ENCODE data around the gene SPAAR. TPM values are rescaled to one million over a fixed set of nuclear protein-coding genes. Genes with fewer than 3 reads are reported as not detected.

Gene SPAAR
- total RNA-seq, 1 experiment from 2014 or later = 0.72 TPM

GRCh38 chr9:35938474-35939356 lies 29.4 kb downstream of the SPAAR start:
- DNase-seq (ENCODE audit: unreplicated experiment) = no peak
- POLR2A ChIA-PET = interaction anchor here (0.7 to 2.1 kb wide), 2 partner anchors 32 to 590 kb away, joined by 3 to 9 read pairs; partner anchors contain the start of gene HRCT1
- no peaks in the 10 kb centered on the region for H3K27me3 Mint-ChIP-seq (ENCODE audit: insufficient read depth, unreplicated experiment)
- peaks cover 16% of the 10 kb centered on the region for H3K4me1 Mint-ChIP-seq (ENCODE audit: insufficient read depth, unreplicated experiment)
- H3K36me3 Mint-ChIP-seq (ENCODE audit: insufficient read depth, unreplicated experiment) = peaks cover 5% of the 10 kb centered on the region
- intact Hi-C loops (cut with micrococcal nuclease) = no loop called here
- H3K27ac Mint-ChIP-seq (ENCODE audit: low read depth, unreplicated experiment) = no peak overlapping the region
- no TSS peak for BruUV-seq (replicated peaks)
- peaks cover 8% of the 10 kb centered on the region for H3K9me3 Mint-ChIP-seq (ENCODE audit: unreplicated experiment)
- CTCF ChIA-PET = interaction anchor here (2.3 kb wide), 1 partner anchor 16 kb away, joined by 9 read pairs; no protein-coding TSS in a partner anchor
- H3K4me3 Mint-ChIP-seq (ENCODE audit: unreplicated experiment) = no peak overlapping the region
- TF ChIP-seq CTCF (IDR thresholded peaks at IDR 0.05; ENCODE audit: unreplicated experiment) = no peak

DNA sequence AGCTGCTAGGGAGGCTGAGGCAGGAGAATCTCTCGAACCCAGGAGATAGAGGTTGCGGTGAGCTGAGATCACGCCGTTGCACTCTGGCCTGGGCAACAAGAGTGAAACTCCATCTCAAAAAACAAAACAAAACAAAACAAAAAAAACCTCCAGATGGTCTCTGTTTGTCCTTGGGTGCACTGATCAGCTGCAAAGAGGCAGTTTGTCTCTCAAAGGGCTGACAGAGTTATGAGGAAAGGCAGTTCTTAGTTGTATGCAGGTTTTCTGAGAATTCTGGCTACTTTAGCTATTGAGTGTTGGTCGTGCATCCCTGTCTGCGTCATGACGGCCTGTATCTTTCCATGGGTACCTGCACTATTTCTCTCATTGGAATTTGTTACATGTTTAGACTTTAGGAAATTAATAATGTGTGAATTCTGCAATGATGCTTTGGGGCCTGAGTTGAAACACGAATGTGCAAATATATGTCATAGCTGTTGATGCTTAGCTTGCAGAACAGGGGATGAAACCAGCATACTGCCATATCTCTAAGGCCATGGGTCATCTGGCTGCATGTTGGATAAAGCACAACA lies 30.5 kb downstream of the SPAAR start:
- POLR2A ChIA-PET = interaction anchor here (0.7 to 2.1 kb wide), 2 partner anchors 33 to 589 kb away, joined by 3 to 9 read pairs; partner anchors contain the start of gene HRCT1
- H3K4me1 Mint-ChIP-seq (ENCODE audit: insufficient read depth, unreplicated experiment) = peaks cover 13% of the 10 kb centered on the region
- no peak for DNase-seq (ENCODE audit: unreplicated experiment)
- CTCF ChIA-PET = interaction anchor here (0.7 to 2.3 kb wide), 3 partner anchors 10 to 36 kb away, joined by 3 to 9 read pairs (median 5); no protein-coding TSS in a partner anchor
- no peak for TF ChIP-seq CTCF (IDR thresholded peaks at IDR 0.05; ENCODE audit: unreplicated experiment)
- no peak overlapping the region for H3K27ac Mint-ChIP-seq (ENCODE audit: low read depth, unreplicated experiment)
- no peak overlapping the region for H3K4me3 Mint-ChIP-seq (ENCODE audit: unreplicated experiment)
- H3K27me3 Mint-ChIP-seq (ENCODE audit: insufficient read depth, unreplicated experiment) = no peaks in the 10 kb centered on the region
- H3K36me3 Mint-ChIP-seq (ENCODE audit: insufficient read depth, unreplicated experiment) = peaks cover 5% of the 10 kb centered on the region
- H3K9me3 Mint-ChIP-seq (ENCODE audit: unreplicated experiment) = peaks cover 8% of the 10 kb centered on the region
- no TSS peak for BruUV-seq (replicated peaks)
- intact Hi-C loops (cut with micrococcal nuclease) = no loop called here

DNA sequence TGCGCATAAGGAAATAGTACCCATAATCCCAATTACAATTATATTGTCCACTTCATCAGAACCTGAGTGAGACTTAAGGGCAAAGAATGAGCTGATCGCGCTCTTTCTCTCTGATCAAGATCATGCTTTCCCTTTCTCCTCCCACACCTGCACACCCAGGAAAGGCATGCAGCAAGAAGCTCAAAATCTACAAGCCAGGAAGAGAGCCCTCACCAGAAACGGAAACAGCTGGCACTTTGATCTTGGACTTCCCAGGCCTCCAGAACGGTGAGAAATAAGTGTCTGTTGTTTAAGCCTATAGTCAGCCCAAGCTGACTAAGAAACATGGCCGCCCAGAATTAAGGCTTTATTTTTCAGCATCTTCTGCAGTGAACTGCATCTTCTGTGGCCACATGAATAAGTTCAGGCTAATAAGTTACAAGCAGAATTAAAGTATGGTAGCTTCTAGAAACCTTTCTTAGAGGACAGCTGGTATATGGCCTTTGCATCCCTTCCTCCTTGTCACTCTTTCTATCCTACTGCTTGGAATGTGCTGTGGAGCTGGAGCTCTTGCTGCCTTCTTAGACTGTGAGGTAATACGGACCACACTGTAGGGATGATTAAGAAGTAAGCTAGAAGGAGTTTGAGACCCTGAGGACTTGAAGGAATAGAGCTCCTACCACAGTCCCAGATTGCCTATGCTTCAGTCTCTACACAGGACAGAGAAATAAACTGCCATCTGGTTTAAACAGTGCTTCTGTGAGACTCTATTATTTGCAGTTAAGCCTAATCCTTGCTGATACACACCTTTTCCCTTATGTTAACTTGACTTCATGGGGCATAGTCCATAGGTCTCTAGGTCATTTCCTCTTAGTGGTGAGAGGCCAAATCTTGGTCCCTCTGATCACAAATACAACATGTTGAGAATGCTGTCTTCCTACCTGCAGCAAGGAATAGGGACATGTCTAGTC lies 31.4 kb downstream of the SPAAR start:
- H3K4me3 Mint-ChIP-seq (ENCODE audit: unreplicated experiment) = no peak overlapping the region
- no TSS peak for BruUV-seq (replicated peaks)
- H3K4me1 Mint-ChIP-seq (ENCODE audit: insufficient read depth, unreplicated experiment) = peaks cover 19% of the 10 kb centered on the region

More for the DNA sequence above, 31.4 kb downstream of the SPAAR start:
- H3K9me3 Mint-ChIP-seq (ENCODE audit: unreplicated experiment) = peaks cover 8% of the 10 kb centered on the region
- CTCF ChIA-PET = interaction anchor here (0.6 to 2.3 kb wide), 8 partner anchors 9 to 213 kb away, joined by 3 to 9 read pairs (median 3); no protein-coding TSS in a partner anchor
- intact Hi-C loops (cut with micrococcal nuclease) = no loop called here
- no peak for TF ChIP-seq CTCF (IDR thresholded peaks at IDR 0.05; ENCODE audit: unreplicated experiment)
- H3K27me3 Mint-ChIP-seq (ENCODE audit: insufficient read depth, unreplicated experiment) = no peaks in the 10 kb centered on the region
- H3K36me3 Mint-ChIP-seq (ENCODE audit: insufficient read depth, unreplicated experiment) = peaks cover 5% of the 10 kb centered on the region
- POLR2A ChIA-PET = interaction anchor here (2.1 kb wide), 1 partner anchor 34 kb away, joined by 9 read pairs; the partner anchor contains the start of gene HRCT1
- H3K27ac Mint-ChIP-seq (ENCODE audit: low read depth, unreplicated experiment) = no peak overlapping the region
- no peak for DNase-seq (ENCODE audit: unreplicated experiment)
